HUES6 (cell line): ENCODE results near the gene SORBS2.

Experiments
- H3K27ac ChIP-seq: 2 replicates; pipeline ENCODE4 v1.7.0; 2013; ENCODE audit warnings: low read depth, mild to moderate bottlenecking, low read length, inconsistent platforms
- H3K27me3 ChIP-seq: 2 replicates; pipeline ENCODE4 v1.6.1; 2013; ENCODE audit warnings: low read length; ENCODE audit not compliant: control insufficient read depth, insufficient read depth
- H3K36me3 ChIP-seq: 2 replicates; pipeline ENCODE4 v1.6.1; 2013; ENCODE audit warnings: low read length; ENCODE audit not compliant: control insufficient read depth, insufficient read depth
- H3K4me1 ChIP-seq: 2 replicates; pipeline ENCODE4 v1.6.1; 2013; ENCODE audit warnings: low read length; ENCODE audit not compliant: control insufficient read depth, insufficient read depth
- H3K4me3 ChIP-seq: 2 replicates; pipeline ENCODE4 v1.5.1; 2013; ENCODE audit warnings: low read depth, low read length
- H3K9ac ChIP-seq: one replicate; pipeline ENCODE4 v1.6.1; 2013; ENCODE audit warnings: mild to moderate bottlenecking, low read length
- H3K9me3 ChIP-seq: 2 replicates; pipeline ENCODE4 v1.6.1; 2013; ENCODE audit warnings: low read depth, low read length; ENCODE audit not compliant: control insufficient read depth, insufficient read depth

Gene SORBS2

DNA sequence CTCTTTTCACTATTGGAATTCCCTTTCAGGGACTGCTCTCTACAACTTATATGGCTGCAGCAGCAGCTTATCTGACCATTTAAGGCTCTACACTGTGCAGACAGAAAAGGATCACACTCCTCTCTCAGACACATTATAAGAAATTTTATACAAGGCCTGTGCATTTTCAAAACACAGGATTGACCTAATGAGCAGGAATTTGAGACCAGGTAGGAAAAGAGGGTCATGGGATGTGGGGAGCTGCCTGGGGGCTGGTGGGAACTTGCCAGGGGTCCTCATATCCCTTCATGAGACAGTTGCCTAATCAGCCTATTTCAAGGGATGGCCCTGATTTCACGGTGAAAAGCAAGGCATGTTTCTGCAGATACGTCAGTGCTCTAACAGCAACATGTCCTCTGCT is 77.1 kb downstream of the SORBS2 start:
- Histone ChIP-seq H3K27ac (no peak overlapping the region), H3K9ac (no peak overlapping the region), H3K4me1 (peaks cover 27% of the 10 kb centered on the region), H3K4me3 (no peak overlapping the region), H3K27me3 (no peaks in the 10 kb centered on the region), H3K9me3 (0 out of 2 replicates have a peak, but pooled peaks cover 5% of the 10 kb centered on the region), H3K36me3 (no peaks in the 10 kb centered on the region)

DNA sequence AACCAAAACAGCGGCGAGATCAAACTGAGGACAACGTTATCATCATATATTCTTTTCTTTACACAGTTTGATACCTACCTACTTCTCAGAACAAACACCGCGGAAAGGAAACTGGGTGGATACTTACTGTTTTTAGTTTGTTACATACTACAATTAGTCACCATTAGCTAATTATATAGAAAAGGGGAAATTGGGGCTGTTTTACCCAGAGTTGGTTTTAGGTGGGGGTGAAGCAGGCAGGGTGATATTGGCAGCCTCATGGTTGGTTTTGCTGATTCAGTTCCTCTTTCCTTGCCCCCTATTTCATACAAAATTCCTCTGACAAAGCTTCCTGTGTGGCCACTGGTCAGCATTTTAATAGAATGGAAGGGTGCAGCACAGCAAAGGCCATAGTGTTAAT is 77.8 kb downstream of the SORBS2 start:
- Histone ChIP-seq H3K36me3 (no peaks in the 10 kb centered on the region), H3K4me3 (no peak overlapping the region), H3K4me1 (peaks cover 24% of the 10 kb centered on the region), H3K9ac (no peak overlapping the region), H3K27me3 (no peaks in the 10 kb centered on the region), H3K9me3 (0 out of 2 replicates have a peak, but pooled peaks cover 5% of the 10 kb centered on the region), H3K27ac (no peak overlapping the region)

DNA sequence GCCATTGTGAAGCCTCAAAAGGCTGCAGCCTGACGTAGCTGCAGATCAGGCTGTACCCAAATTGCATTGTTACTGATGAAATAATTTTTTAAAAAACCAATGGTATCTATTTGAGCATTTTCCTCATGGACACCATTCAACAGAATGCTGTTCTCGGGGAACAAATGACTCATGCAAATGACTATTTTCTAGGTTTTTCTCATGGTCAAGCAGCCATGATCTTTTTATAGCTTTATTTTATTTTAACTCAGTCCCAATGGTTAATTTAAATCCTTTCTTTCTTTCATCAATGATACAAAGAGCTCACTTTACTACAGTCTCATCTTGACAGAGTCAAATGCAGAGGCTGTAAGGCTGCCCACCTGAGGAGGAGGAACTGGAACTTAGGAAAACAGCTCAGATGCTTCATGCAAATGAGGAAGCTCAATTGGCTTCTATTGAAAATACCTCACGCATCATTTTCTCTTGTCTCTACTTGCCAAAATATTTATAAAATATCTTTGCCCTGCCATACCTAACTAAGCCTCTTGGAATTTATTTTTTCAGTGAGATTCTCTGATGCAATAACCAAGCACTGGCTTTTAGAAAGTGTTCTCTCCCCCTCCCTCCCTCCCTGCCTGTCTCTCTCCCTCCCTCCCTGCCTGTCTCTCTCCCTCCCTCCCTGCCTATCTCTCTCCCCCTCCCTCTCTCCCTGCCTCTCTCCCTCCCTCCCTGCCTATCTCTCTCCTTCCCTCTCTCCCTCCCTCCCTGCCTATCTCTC is 81.0 kb downstream of the SORBS2 start:
- H3K4me3 ChIP-seq = no peak overlapping the region
- no peak overlapping the region for H3K27ac ChIP-seq
- peaks cover 8% of the 10 kb centered on the region for H3K4me1 ChIP-seq
- no peak overlapping the region for H3K9ac ChIP-seq
- 0 out of 2 replicates have a peak, but pooled peaks cover 5% of the 10 kb centered on the region for H3K9me3 ChIP-seq
- no peaks in the 10 kb centered on the region for H3K27me3 ChIP-seq
- H3K36me3 ChIP-seq = no peaks in the 10 kb centered on the region

DNA sequence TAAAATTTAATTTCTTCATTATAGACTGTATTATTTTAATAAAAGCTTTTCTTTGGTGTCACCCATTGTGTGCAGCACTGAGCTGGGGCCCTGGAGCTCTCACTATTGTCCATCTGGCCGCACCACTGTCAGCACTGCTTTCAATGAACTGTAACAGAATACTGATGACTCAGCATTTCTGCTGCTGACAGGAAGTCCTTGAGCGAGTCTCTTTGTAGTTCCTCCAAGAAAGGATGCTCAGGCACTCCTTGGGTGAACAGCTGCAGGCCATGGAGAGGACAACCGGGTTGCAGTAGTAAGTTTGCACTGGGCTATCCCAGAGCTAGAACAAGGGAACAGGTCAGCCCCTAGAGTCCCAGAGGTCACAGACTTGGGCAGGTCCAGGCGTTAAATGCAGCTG is 81.6 kb downstream of the SORBS2 start:
- H3K27ac ChIP-seq = no peak overlapping the region
- 0 out of 2 replicates have a peak, but pooled peaks cover 5% of the 10 kb centered on the region for H3K9me3 ChIP-seq
- H3K4me1 ChIP-seq = peaks cover 8% of the 10 kb centered on the region
- no peak overlapping the region for H3K9ac ChIP-seq
- H3K27me3 ChIP-seq = no peaks in the 10 kb centered on the region
- H3K4me3 ChIP-seq = no peak overlapping the region
- no peaks in the 10 kb centered on the region for H3K36me3 ChIP-seq

DNA sequence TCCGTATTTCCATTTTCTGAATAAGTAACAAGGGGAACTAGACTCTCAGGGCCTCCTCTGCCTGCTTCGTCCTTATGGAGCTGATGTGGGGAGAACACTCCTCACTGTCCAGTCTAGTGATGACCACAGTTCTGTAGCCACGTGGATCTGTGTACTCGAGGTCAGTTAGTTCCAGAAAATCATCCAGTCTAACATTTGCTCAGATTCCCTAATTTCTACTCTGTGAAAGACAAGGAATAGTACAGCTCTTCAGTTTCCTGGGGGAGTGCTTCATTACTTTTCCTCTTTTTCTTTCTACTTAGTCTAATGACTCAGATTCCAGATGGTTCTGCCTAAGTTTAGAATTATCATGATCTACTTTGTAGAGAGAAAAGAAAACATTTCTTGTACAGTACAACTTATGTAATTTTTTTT is 82.6 kb downstream of the SORBS2 start:
- peaks cover 8% of the 10 kb centered on the region for H3K4me1 ChIP-seq
- H3K36me3 ChIP-seq = no peaks in the 10 kb centered on the region
- no peak overlapping the region for H3K4me3 ChIP-seq
- no peak overlapping the region for H3K9ac ChIP-seq
- H3K27me3 ChIP-seq = no peaks in the 10 kb centered on the region
- H3K9me3 ChIP-seq = 0 out of 2 replicates have a peak, but pooled peaks cover 5% of the 10 kb centered on the region
- H3K27ac ChIP-seq = no peak overlapping the region

DNA sequence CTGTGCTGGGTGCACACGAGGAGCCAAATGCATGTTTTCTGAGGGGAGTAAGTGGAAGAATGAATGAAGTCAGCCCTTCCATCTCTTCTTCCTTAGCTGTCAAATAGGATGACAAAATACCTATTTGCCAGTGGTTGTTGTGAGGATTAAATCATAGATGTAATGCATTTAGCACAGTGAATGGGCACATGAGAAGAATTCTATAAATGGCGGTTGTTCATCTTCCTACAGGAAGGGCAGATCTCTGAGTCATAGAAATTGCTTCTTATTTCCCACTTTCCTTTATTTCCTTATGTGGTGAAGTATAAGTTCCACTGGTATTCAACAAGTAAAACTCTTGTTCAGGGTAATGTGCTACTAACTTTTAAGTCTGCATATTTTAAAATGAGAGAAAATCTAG is 83.1 kb downstream of the SORBS2 start:
- H3K27me3 ChIP-seq = no peaks in the 10 kb centered on the region
- no peak overlapping the region for H3K9ac ChIP-seq
- H3K9me3 ChIP-seq = 0 out of 2 replicates have a peak, but pooled peaks cover 5% of the 10 kb centered on the region
- H3K36me3 ChIP-seq = no peaks in the 10 kb centered on the region
- peaks cover 8% of the 10 kb centered on the region for H3K4me1 ChIP-seq
- no peak overlapping the region for H3K4me3 ChIP-seq
- no peak overlapping the region for H3K27ac ChIP-seq

DNA sequence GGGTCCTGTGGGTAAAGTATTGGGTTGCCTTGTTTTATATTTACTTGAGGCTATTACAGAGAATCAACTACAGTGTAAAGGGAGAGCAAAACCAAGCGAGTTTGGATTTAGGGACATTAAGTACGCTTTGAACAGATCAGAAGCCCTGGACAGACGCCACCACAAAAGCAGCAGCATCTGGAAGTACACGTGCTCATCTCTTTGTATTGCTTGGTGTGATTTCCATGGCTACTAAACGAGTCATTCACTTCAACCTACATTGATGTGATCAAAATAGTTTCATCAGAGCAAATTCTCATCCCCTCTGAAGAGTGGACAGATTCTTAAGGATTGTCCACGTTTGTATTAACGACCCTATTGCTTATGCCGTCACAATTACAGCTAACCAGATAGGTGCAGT is 85.1 kb downstream of the SORBS2 start:
- Histone ChIP-seq H3K36me3 (no peaks in the 10 kb centered on the region), H3K27ac (no peak overlapping the region), H3K9me3 (no peaks in the 10 kb centered on the region), H3K27me3 (no peaks in the 10 kb centered on the region), H3K9ac (no peak overlapping the region), H3K4me3 (no peak overlapping the region), H3K4me1 (peaks cover 8% of the 10 kb centered on the region)

DNA sequence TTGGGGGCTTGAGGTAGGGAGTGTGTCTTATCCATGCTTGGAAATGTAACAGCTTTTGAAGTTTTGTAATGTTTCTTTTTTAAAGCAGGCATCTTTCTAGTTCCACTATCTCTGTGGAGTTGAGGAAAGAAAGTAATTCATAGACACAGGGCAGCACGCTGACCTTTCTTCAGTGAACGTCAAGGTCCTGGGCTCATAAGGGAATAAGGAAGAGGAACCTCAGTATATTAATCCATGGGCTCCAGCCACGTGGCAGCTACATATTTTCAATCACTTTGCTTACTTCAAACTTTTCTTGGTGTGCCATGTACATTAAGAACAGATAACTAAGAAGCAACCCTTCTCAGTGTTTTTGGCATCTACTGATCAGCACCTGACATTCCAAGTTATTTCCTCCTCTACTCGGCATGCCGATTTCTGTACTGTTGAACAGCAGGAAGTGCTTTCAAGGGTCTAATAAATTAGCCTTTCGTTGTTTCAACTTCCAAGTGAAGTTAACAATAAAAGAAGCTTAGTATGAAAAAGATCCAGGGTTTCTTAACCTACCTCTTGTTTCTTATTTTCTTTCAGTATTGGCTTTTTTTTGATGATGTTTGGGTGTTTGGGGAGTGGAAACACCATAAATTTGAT is 88.2 kb downstream of the SORBS2 start:
- H3K9me3 ChIP-seq = no peaks in the 10 kb centered on the region
- H3K27ac ChIP-seq = no peak overlapping the region
- no peak overlapping the region for H3K9ac ChIP-seq
- no peak overlapping the region for H3K4me3 ChIP-seq
- H3K4me1 ChIP-seq = no peaks in the 10 kb centered on the region
- no peaks in the 10 kb centered on the region for H3K27me3 ChIP-seq
- H3K36me3 ChIP-seq = no peaks in the 10 kb centered on the region

DNA sequence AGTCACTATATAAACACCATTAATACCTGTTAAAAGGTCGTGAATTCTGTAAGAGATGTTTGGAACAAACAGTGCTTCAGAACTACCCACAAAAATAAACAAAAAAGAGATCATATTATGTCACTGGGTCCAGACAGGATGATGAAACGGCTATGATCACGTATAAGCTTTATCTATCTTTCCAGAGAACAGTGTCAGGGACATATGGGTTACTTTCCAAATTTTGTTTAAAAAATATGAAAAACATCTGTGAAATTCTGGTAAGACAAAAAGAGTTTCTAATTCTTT is 90.0 kb downstream of the SORBS2 start:
- Histone ChIP-seq H3K9me3 (no peaks in the 10 kb centered on the region), H3K36me3 (no peaks in the 10 kb centered on the region), H3K4me3 (no peak overlapping the region), H3K4me1 (no peaks in the 10 kb centered on the region), H3K27ac (no peak overlapping the region), H3K9ac (no peak overlapping the region), H3K27me3 (no peaks in the 10 kb centered on the region)

DNA sequence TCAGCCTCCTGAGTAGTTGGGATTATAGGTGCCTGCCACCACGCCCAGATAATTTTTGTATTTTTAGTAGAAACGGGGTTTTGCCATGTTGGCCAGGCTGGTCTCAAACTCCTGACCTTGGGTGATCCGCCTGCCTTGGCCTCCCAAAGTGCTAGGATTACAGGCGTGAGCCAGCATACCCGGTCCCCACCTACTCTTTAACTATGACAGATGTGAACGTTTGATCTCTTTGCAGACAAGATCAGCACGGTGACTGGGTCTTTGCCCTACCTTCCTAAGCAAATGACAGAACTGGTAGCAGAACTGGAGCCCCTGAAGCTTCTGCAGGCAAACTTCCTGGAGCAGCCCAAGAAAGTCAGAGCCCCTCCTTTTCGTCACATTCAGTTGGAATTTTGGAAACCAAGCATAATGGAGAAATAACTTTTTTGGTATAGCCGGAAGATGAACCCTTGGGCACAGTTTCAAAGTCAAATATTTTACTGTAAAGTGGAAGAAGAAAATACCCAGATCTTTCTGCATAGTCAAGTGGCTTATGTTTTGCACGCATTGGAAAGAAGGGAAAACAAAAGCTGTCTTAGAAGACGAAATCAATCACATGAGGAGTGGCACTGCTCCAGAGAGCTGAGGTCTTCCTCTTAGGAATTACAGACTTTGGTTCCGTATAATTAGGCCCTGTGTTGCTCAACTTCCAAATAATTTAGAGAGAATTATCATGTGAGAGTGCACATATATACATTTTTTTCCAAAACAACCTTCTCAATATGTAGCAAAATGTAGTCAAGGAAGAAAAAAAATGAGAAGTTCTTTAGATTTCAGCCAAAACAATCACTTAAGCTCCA is 90.6 kb downstream of the SORBS2 start:
- no peak overlapping the region for H3K4me3 ChIP-seq
- H3K36me3 ChIP-seq = no peaks in the 10 kb centered on the region
- no peak overlapping the region for H3K27ac ChIP-seq
- H3K9ac ChIP-seq = no peak overlapping the region
- no peaks in the 10 kb centered on the region for H3K4me1 ChIP-seq
- H3K27me3 ChIP-seq = no peaks in the 10 kb centered on the region
- no peaks in the 10 kb centered on the region for H3K9me3 ChIP-seq

DNA sequence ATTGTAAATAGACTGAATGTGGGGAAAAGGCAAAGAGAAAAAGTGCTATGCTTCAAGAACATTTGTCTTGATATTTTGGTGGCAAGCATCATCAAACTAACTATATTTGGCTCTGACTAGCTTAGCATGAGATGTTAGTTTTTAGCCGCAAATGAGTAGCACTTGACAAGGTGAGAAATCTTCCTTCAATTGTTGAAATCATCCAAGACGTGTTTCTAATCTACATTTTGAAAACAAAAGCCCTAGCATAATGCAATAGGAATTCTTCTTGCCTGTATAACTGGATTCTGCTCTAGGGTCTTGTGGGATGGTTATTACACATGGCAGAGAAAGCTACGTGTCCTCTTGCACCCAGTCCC is 92.5 kb downstream of the SORBS2 start:
- Histone ChIP-seq H3K36me3 (no peaks in the 10 kb centered on the region), H3K4me3 (no peak overlapping the region), H3K9ac (no peak overlapping the region), H3K4me1 (no peaks in the 10 kb centered on the region), H3K27ac (no peak overlapping the region), H3K9me3 (no peaks in the 10 kb centered on the region), H3K27me3 (no peaks in the 10 kb centered on the region)
